HG03442 (cell line): Measurements from ENCODE around the gene ALLC.
"Not testable (repeated sequence)": the region's sequence is repeated elsewhere in the genome, so short reads cannot be mapped to it uniquely, and the experiment has no call there.

Experiments used
- ATAC-seq: cut with Tn5 transposase; IDR thresholded peaks from one replicate; pipeline ENCODE4 v1.9.1; 2021; ENCODE audit warnings: mild to moderate bottlenecking, moderate library complexity; ENCODE audit not compliant: unreplicated experiment

The ALLC gene

GRCh38 chr2:3626118-3626811, 31.7 kb upstream of the ALLC start:
- ATAC-seq = no peak

DNA sequence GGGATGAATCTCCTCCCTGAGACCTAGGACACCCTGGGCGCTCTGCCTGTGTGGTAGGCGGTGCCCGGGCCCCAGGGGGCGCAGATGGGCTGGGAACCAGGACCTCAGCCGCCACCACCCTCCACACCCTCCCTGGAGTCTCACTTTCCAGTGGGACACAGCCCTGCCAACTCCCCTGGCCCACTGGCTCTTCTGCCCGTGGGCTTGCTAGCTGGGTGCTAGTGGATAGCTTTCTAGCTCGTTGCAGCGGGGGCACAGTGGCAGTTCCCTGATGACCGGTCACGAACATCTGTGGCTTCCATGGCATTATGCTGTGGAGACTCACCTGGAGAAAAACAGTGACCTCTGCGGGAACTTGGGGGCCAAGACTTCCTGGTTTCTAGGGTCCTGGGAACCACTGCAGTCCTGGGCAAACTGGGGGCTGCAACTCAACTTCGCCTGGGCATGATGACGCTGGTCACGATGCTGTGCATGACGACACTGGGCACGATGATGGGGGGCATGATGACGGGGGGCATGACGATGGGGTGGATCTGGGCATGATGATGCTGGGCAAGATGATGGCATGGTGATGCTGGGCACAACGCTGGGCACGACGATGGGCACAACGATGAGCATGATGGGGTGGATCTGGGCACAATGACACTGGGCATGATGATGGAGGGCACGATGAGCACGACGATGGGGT, 31.0 kb upstream of the ALLC start:
- ATAC-seq = no peak

GRCh38 chr2:3627500-3628100, 30.4 kb upstream of the ALLC start:
- ATAC-seq = no peak

GRCh38 chr2:3628241-3628679, 29.7 kb upstream of the ALLC start:
- no peak for ATAC-seq

DNA sequence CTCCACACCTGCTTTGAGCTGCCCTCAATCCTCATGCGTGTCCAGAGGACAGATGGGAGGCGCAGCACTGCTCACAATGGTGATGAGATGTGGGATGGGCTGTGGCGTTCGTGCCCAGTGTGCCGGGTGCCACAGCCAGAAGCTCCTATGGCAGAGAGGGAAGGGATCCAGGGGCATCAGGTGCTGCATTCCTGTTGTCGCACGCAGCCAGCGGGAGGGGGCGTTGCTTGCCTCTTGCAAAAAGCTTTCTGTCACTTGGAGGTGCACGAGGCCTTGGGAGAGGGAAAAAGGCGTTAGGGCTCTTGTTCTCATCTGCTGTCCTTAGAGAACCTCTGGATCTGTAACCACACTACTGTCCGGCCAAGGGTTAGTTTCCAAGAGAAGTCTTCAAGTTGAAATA, 29.2 kb upstream of the ALLC start:
- no peak for ATAC-seq

DNA sequence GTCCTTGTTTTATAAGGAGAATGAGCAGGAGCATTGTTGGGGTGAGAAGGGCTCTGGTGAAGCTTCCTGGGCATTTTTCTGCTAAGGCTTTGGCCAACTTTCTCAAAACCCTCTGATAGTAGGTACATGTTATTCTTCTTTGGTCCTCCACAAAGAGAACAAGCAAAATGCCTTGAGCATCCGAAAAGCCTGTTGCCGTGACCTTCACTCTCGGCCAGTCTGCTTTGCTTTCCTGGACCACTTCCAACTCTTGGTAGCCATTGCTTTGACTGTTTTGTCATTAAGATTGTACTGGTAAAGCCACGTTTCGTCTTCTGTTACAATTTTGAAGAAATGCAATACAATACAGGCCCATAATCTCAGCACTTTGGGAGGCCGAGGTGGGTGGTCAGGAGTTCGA, 27.4 kb upstream of the ALLC start:
- ATAC-seq = no peak

- no peak for ATAC-seq
Measured at GRCh38 chr2:3631161-3631850, 26.7 kb upstream of the ALLC start.

DNA sequence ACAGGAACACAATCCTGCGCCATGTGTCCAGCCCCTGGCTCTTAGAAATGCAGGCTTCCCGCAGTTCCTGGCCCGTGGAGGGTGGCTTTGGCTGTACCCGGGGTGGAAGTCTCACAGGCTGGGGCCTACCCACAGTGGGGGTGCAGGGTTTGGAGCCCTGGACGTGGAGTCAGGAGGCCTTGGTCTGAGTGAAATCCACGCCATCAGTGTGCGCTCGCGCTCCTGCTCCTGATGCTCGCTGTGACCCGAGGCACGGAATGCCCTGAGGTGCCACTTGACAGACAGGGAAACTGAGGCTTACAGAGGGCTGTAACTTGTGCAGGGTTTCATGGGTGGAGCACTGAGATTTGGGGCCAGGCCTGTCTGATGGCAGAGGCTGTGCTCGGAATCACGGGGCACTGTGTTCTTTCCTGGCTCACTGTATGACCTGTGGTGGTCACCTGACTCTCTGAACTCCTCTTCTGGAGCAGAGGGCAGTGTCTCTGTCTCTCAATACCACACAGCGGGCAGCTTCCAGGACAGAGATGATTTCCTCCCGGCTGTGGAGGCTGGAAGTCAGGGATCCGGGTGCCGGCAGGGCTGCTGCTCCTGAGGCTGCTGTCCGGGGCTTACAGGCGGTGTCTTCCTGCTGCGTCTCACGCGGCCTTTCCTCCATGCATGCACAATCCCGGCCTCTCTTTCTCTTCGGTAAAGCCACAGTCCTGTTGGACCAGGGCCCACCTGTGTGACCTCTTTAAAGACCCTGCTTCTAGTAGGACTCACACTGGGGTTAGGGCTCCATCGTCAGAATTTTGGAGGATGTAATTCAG, 25.9 kb upstream of the ALLC start:
- ATAC-seq = no peak

DNA sequence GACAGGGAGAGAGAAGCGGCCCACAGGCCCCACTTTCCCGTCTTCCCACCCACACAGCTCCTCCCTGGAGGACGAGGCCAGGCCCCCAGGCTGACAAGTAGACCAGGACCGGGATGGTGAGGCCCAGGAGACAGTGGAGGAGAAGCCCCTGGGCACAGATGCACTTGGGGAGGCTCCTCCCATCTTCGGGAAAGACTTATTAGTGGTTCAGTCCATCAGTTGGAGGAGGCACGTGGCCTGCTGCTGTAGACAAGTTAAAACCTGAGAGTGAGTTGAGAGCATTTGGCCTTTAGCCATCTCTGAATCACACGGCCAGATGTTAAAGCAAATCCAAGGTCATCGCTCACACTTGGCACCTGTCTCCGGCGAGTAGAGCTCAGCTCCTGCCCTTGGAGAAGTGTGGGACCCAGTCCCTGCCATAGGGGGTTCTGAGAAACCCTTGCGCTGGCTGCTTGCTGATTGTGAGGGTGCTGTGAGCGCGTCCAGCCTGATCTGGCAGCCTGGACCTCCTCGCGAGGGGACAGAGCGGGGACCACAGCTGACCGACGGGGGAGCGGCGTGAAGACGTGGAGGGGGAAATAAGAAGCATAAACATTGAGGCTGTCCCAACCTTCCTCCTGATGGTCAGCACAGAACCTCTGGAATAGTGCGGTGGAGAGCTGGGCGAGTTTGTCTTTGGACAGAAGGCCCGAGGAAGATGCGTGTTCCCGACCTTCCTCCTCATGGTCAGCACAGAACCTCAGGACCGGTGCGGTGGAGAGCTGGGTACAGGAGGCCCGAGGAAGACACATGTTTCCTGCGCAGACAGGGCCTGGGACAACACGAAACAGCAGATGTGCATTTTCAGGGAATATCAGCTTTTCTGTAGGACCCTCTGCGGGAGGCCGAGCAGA, 24.7 kb upstream of the ALLC start:
- ATAC-seq = no peak

DNA sequence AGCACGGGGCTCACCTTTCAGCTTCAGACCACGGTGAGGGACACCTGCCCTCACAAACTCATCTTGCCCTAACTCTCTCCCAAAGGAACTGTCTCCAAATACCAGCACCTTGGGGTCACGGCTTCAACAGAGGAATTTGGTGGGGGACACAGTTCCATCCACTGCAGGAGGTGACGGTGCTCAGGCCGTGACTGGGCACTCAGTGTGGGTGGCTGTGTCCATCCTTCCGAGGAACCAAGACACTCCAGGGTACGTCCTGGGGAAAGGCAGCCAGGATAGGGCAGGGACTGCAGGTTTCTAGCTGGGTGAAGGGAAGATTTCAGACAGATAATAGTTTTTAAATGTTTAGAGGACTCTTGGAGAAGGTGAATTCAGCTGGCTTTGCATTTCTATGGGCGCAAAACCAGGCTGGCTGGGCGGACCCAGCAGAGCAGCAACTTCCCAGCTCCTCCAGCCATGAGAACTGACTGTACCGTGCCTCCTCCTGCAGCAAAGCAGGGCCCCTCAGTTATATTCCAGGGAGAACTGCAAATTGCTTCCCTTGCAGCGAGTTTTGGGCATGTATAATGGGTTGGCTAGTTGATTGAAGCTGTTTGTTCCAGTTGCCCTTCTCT, 23.9 kb upstream of the ALLC start:
- ATAC-seq = no peak

- no peak for ATAC-seq
Measured at GRCh38 chr2:3634596-3635121, 23.3 kb upstream of the ALLC start.

DNA sequence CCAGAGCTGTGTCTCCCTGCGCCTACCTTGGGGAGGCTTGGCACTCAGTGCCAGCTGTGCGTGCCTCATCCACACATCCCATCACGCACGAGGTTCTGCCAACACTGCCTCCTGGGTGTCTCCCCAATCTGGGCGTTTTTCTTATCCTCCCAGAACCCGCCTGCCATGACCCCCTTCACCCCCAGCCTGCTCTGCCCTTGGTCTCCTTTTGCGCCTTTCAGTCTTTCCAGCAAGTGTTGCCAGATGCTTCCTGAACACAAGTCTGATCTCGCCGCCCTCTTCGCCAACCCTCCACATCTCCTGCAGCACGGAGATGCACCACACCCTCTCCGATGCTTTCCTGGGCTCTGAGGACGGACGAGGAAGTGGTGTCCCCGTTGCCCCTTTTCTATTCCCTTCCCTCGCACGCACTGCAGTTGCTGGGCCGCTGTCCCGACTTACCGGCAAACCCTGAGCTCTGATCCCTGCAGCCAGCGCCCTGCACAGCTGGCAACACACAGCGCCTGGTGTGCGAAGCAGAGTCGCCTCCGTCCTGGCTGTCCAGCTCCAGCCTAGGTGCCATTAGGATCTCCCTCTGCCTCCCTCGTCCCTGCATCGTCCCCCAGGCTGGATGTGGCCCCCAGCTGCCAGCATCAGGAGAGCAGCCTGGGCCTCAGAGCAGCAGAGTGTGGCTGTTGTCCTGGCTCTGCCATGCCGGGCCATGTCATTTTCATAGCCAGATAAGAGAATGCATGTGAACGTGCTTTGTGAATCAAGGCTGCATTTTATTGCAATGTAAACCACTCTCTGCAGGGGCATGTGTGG, 22.6 kb upstream of the ALLC start:
- no peak for ATAC-seq

GRCh38 chr2:3635975-3636327, 22.0 kb upstream of the ALLC start:
- ATAC-seq = not testable (repeated sequence)

GRCh38 chr2:3636586-3637310, 21.3 kb upstream of the ALLC start:
- no peak for ATAC-seq

GRCh38 chr2:3637311-3637675, 20.7 kb upstream of the ALLC start:
- ATAC-seq = no peak

DNA sequence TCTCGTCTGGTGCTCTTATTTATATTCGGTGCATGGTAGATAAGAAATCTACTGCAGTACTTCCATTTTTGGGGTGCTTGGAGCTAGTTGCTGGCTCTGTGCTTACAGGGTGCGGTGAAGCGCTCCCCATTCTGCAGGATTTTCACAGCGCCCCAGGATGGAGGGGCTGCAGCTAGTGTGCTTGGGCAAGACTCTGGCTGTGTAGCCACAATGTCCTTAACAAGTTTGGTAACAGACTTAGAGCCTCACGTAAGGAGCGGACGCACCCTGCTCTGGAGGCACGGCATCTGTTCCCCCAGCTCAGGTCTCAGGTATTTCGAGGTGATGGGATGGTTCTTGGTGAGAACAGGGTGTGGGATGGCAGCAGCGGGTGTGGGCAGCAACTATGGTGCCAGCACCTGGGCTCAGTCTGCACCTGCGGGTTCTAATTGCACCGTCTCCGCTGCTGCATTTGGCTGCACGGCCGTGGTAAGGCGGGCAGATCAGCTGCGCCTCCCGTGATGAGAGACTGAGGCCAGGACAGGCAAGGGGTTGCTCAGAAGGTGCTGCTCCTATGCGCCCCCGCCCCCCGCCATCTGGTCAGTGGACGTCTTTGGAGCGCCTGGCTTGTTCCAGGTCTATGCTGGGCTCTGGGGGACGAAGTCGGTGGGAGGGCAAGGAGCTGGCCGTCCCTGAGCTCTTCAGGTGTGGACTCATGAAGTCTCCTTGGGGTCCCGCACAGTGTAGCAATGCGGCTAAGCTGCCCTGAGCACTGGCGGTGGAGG, 20.1 kb upstream of the ALLC start:
- no peak for ATAC-seq

- ATAC-seq = no peak
Measured at GRCh38 chr2:3638456-3638810, 19.6 kb upstream of the ALLC start.
